Esophagus mucosa (tissue), 1 donor: ENCODE data around the gene CMC4. TPM values are rescaled to one million over a fixed set of nuclear protein-coding genes. Genes with fewer than 3 reads are reported as not detected.

ENCODE experiments used
- ATAC-seq: fragments of 200-7000 bp; cut with Tn5 transposase; one replicate; pipeline ENCODE4 v1.9.1; 2020
- total RNA-seq: library from RNA; stranded (reverse); gene quantifications from one replicate; pipeline ENCODE4 v1.2.4, GENCODE V29; 2023
- donor health status: DM: yes; HTN: yes; CAD: no.

The CMC4 gene
- 4.1 TPM for total RNA-seq

GRCh38 chrX:155070975-155071693, at the start of gene CMC4, which contains the start of the genes BRCC3 and MTCP1:
CMC4 (minus strand) TSS chrX:155071136; CDS start chrX:155064023, 7,113 bp downstream.
BRCC3 (plus strand) TSS chrX:155071508; CDS start chrX:155071528, 20 bp downstream.
MTCP1 (minus strand) TSS chrX:155071136; CDS start chrX:155066010, 5,126 bp downstream.
- ATAC-seq = peak; percentile 96

GRCh38 chrX:155115174-155115819, 44.4 kb upstream of the CMC4 start:
- no peak for ATAC-seq

- ATAC-seq = no peak
These were observed 42.2 kb upstream of the CMC4 start for GRCh38 chrX:155113097-155113496.

GRCh38 chrX:155112171-155112570, 41.2 kb upstream of the CMC4 start:
- peak; percentile 84 for ATAC-seq

- no peak for ATAC-seq
These were observed 37.5 kb upstream of the CMC4 start for GRCh38 chrX:155108427-155108826.

- no peak for ATAC-seq
These were observed 35.0 kb upstream of the CMC4 start for GRCh38 chrX:155105919-155106318.

- peak; percentile 59 for ATAC-seq
These were observed 23.6 kb upstream of the CMC4 start for GRCh38 chrX:155094468-155095061.

GRCh38 chrX:155086961-155087735, 16.2 kb upstream of the CMC4 start:
- no peak for ATAC-seq

- no peak for ATAC-seq
These were observed 15.4 kb upstream of the CMC4 start for GRCh38 chrX:155086202-155086840.

- ATAC-seq = no peak
These were observed 851 bp upstream of the CMC4 start for GRCh38 chrX:155071694-155072280.

GRCh38 chrX:155070663-155070974, 317 bp downstream of the CMC4 start:
- no peak for ATAC-seq

GRCh38 chrX:155070038-155070437, 898 bp downstream of the CMC4 start:
- no peak for ATAC-seq

GRCh38 chrX:155069414-155069813, 1.5 kb downstream of the CMC4 start:
- ATAC-seq = no peak

GRCh38 chrX:155068165-155068564, 2.8 kb downstream of the CMC4 start:
- no peak for ATAC-seq

GRCh38 chrX:155065035-155065734, 5.8 kb downstream of the CMC4 start:
- peak; percentile 64 for ATAC-seq

GRCh38 chrX:155061760-155062159, 9.2 kb downstream of the CMC4 start:
- no peak for ATAC-seq

GRCh38 chrX:155056877-155057792, 13.8 kb downstream of the CMC4 start:
- peak; percentile 92 for ATAC-seq

GRCh38 chrX:155056471-155056870, 14.5 kb downstream of the CMC4 start:
- no peak for ATAC-seq

GRCh38 chrX:155055494-155055893, 15.4 kb downstream of the CMC4 start:
- no peak for ATAC-seq

- ATAC-seq = no peak
These were observed 16.7 kb downstream of the CMC4 start for GRCh38 chrX:155054255-155054654.
